ENCODE data around the gene M1AP.
A peak's percentile ranks its signal among the peaks of the same experiment; 100 is the strongest.

DNA sequence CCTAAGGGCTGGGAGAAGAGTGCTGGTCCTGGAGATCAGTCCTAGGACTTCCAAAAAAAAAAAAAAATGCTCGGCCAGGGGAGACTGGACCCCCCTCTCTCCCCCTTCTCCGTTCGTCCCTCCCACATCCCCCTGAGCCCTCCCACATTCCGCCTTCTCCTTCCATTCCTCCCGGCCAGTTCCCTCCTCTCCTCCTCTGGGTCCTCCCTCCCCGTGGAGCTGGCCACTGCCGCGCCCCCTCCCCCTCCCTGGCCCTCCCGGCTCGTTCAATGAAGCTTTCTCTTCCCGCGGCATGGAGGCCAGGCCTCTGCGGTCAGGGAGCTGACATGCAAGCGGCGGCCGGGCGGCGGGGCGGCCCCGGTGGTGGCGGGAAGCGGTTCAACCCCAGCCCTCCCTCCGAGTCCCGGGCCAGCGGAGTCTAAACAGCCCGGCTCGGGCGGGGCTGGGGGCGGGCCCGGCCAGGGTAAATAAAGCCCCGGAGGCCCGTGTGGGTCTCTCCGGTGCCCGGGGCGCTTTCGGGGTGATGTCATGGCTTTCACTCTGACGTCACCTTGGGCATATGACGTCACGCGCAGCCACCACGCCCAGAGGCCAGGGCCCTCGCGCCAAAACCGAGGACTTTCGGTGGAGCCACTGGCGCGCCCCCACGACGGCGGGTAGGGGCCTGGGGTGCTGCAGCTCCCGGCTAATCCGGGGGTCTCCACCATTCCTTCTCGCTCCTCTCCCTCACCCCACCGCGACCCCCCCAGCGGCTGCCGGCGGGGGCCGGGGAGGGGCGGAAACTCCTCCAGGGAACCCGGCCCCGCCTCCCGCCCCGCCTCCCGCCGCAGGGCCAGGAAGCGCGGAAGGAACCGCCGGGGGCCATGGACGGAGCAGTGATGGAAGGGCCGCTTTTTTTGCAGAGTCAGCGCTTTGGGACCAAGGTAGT lies 94.0 kb downstream of the M1AP start, which contains the start of the genes DOK1 and LOXL3:
- TF ChIP-seq POLR2A (IDR thresholded peaks at IDR 0.05; ENCODE audit: low read depth, low read length) (peak; percentile 8; the same call in 1 of the 2 replicates), POU2F2 (IDR thresholded peaks at IDR 0.05; ENCODE audit: low read depth, low read length) (no peak), POLR2AphosphoS5 (IDR thresholded peaks at IDR 0.05; ENCODE audit: low read depth, low read length) (no peak), SPI1 (IDR thresholded peaks at IDR 0.05; ENCODE audit: low read depth, low read length) (0 out of 2 replicates have a peak, but pooled peaks have one; percentile 2), TAF1 (IDR thresholded peaks at IDR 0.05; ENCODE audit: low read depth, low read length) (no peak; the same call in 1 of the 2 replicates), PAX5 (IDR thresholded peaks at IDR 0.05; ENCODE audit: insufficient read depth, low read length, severe bottlenecking) (no peak)

Data from GM12891 (cell line).